GM19395 (cell line): ENCODE results near the gene CKS2.

Source experiments
- ATAC-seq: cut with Tn5 transposase; IDR thresholded peaks from one replicate; pipeline ENCODE4 v1.9.1; 2021; ENCODE audit warnings: mild to moderate bottlenecking, moderate library complexity; ENCODE audit not compliant: unreplicated experiment

Gene CKS2

GRCh38 chr9:89346696-89347095 lies 35.7 kb downstream of the CKS2 start:
- ATAC-seq: no peak

GRCh38 chr9:89347651-89348050 lies 36.7 kb downstream of the CKS2 start:
- no peak for ATAC-seq

DNA sequence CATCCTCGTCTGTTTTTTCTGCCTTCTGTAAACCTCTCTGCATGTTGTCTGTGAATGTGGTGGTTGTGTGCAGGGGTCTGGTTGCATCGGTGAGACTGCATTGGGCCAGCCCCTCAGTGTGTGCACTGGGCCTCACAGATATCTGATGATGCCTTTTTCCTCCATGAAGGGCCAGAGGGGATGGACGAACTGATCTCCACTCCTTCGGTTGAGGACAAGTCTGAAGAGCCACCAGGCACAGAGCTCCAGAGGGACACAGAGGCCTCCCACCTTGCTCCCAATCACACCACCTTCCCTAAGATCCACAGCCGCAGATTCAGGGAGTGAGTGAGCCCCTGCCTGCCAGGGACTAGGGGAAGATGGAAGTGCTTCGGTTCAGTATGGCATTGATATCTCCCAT lies 38.6 kb downstream of the CKS2 start:
- no peak for ATAC-seq

DNA sequence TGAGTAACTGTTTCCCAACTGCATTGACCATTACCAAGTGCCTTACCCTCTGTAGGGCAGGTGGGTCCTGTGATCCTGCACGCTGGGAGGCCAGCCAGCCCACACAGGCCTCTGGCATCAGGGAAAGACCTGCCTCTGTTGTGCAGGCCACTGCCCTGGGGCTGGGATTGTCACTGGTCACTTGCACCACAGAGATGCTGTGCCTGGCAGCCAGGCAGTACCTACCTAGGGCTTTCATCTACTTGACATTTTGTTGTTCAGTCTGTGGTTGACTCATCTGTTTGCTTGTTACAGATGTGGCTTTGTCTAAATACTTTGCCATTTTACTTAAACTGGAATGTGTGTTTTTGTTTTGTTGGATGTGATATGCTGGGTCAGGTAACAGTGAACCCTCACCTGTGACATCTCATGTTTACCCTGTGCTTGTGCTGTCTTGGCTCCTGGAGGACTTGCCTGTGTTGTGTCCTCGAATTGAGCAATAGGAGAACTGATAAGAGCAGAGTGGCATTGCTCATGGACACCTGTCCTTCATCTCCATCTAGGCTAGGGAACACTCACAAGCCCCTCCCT lies 40.1 kb downstream of the CKS2 start:
- no peak for ATAC-seq

- no peak for ATAC-seq
These were observed 40.7 kb downstream of the CKS2 start for GRCh38 chr9:89351584-89352300.

- no peak for ATAC-seq
These were observed 41.5 kb downstream of the CKS2 start for GRCh38 chr9:89352451-89352850.

DNA sequence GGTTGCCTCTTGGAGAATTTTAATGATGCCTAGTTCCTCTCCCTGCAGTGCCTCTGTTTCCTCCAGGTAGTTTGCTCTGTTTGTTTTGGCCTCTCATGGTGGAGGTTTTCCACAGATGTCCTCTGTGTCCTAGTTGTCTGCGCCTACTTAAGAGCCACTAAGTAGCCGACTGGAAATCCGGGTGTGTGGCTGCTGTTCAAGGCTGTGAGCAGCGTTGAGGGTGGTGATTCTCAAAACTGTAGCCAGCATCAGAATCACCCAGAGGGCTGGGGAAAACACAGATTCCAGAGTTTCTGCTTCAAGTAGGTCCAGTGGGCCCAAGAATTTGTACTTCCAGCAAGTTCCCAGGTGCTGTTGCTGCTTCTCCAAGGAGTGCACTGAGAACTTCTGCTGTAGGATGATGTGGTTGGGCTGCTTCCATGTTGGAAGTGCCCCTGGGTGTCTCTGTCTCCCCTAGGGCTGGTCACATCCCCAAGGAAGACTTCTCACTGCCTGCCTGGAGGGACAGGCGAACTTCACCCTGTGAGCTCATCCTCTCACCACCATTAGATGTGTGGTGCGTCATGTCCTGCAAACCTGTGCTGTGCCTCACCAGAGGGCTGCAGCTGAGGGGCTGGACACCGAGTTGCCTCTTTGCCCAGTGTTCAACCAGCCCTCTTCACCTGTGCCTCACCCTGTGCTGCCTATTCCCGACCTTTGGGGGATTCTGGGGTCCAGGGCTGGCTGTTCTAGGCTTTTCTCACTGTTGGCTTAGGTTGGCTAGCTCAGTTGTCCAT lies 42.1 kb downstream of the CKS2 start:
- no peak for ATAC-seq

DNA sequence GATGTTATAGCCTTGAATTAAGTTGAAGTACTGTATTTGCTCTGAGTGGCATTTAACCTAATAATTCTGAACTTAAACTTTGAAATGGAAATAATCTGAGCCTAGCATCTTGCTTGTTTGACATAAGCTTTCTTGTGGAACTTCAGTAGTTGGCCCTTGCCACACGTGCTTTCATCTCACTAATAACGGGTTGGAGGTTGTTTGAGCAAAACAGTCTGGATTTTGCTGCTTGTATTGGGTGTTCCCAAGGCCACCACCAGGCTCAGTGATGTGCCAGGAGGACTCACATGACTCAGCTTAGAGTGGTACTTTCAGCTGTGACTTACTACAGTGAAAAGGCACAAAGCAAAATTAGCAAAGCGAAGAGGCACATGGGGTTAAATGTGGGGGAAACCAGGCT lies 43.0 kb downstream of the CKS2 start:
- no peak for ATAC-seq

DNA sequence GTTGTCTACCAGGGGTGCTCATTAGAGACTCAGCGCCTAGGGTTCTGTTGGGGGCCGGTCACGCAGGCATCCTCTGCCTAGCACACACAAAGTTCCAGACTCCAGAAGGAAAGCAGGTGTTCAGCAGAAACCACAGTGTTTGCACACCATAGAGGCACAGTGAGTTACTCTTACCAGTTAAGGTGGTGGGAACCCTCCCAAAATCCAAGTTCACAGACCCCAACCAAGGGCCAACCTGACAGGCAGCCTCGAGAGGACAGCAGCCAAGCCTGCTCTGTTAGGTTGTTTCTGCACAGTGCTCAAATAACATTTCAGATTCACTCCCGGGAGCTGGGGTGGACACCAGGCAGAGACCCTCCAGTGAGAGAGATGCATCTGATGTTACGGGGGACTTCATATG lies 43.5 kb downstream of the CKS2 start:
- ATAC-seq: no peak

GRCh38 chr9:89356782-89357181 lies 45.8 kb downstream of the CKS2 start:
- ATAC-seq: no peak

GRCh38 chr9:89357331-89358197 lies 46.6 kb downstream of the CKS2 start:
- ATAC-seq: no peak

DNA sequence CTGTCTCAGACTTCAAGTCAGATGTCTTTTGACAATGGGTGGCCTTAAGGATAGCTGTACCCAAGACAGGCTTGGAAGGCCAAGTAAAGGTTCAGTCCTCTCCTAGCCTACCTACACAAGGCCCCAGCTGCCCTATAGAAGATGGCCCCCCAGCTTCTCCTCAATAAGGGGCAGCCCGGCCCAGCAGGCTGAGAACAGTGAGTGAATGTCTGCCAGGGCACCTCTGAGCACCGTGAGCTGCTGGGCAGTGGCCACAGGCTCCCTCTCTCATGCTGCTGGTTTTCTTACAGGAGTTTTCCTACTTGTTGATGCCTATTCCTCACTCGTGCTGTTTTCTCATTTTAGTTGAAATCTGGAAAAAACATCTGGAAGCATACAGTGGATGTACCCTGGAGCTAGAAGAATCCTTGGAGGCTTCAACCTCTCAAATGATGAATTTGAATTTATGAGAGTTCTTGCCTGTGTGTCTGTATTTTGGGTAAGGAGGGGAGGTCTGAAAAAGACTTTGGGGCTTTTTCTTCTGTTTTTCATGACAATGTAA lies 47.5 kb downstream of the CKS2 start:
- ATAC-seq: no peak

DNA sequence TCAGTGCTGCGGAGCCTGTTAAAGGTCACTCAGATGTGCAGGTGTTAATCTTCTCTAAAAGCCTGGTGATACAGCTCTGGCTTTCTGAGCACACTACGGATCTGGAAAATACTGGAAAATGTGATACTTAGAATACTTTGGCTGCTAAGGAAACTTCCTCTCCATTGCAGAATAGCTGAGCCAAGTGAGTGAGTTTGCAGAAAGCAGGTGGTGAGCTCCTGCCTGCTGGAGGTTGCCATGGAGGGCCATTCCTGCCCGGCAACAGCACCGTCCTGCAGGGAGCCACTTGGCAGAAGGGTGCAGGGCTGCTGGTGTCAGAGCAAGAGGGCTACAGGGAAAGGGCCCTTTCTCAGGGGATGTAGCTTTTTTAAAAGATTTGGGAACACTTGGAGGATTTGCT lies 48.0 kb downstream of the CKS2 start:
- no peak for ATAC-seq

GRCh38 chr9:89359751-89360261 lies 48.8 kb downstream of the CKS2 start:
- ATAC-seq: no peak

GRCh38 chr9:89360465-89360864 lies 49.5 kb downstream of the CKS2 start:
- ATAC-seq: no peak

- ATAC-seq: no peak
These were observed 50.0 kb downstream of the CKS2 start for GRCh38 chr9:89361031-89361430.

GRCh38 chr9:89361816-89362646 lies 51.0 kb downstream of the CKS2 start:
- ATAC-seq: no peak

DNA sequence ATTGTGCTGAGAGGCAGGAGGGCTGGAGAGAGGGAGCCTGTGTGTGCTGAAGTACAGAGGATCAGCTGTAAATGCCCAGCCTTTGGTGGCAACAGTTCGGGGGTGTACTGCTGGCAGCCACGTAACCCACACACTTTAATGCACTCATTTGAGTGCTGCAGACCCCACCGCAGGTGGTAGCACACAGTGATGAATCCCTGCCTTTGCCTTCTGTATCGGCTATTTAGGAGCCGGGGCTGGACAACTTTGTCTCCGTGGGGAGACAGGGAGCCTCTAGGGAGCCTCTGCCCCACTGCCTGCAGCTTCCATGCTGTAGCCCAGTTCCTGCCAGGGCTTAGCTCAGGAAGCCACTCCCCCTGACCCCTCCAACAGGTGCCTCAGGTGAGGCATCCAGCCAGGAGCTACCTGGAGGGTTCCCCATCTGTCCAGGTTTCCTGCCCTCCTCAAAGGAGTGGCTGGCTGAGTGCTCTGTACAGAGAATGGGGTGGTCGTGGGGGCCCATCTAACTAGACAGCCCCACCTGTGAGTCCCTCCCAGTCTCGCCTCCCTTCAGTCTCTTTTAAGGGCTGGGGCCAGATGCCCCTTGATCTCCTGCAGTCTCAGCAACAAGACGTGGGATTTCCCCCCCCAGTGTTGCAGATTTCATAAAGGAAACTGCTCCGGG lies 51.8 kb downstream of the CKS2 start:
- ATAC-seq: no peak

GRCh38 chr9:89363311-89363670 lies 52.3 kb downstream of the CKS2 start:
- ATAC-seq: no peak
